Kidney epithelial cell (primary cell): Measurements from ENCODE around the gene AFM. TPM values are rescaled to one million over a fixed set of nuclear protein-coding genes. Genes with fewer than 3 reads are reported as not detected.

Experiments
- DNase-seq: peaks from one replicate; pipeline ENCODE4 v3.0.0-alpha.2; 2010; ENCODE audit warnings: low read depth
- H3K27me3 ChIP-seq: 2 replicates; pipeline ENCODE4 v1.6.0; 2011; ENCODE audit warnings: low read length; ENCODE audit not compliant: control insufficient read depth, insufficient read depth
- H3K36me3 ChIP-seq: 2 replicates; pipeline ENCODE4 v1.5.1; 2011; ENCODE audit warnings: low read length; ENCODE audit not compliant: control insufficient read depth, insufficient read depth
- H3K4me3 ChIP-seq: 2 replicates; pipeline ENCODE4 v1.5.1; 2011; ENCODE audit warnings: low read depth, mild to moderate bottlenecking, control low read depth, low read length
- CTCF ChIP-seq: IDR thresholded peaks from 2 replicates; pipeline ENCODE4 v1.5.1; 2011; ENCODE audit warnings: mild to moderate bottlenecking, moderate library complexity, low read length, control low read depth, inconsistent platforms; ENCODE audit not compliant: insufficient read depth, poor library complexity, severe bottlenecking
- total RNA-seq: library from RNA; depleted of rRNA; stranded (reverse); fragments of >200 nt; gene quantifications from 2 replicates; pipeline ENCODE4 v1.2.3, GENCODE V29; 2015

AFM gene
- total RNA-seq, 1 donor from 2014 or later, result not detected

GRCh38 chr4:73458184-73459047 lies 23.1 kb upstream of the AFM start:
- TF ChIP-seq CTCF, result no peak
- DNase-seq, result no peak

GRCh38 chr4:73459048-73459421 lies 22.5 kb upstream of the AFM start:
- Histone ChIP-seq H3K4me3 (no peak overlapping the region), H3K36me3 (no peaks in the 10 kb centered on the region), H3K27me3 (no peaks in the 10 kb centered on the region)
- TF ChIP-seq CTCF, result no peak
- DNase-seq, result no peak

More at GRCh38 chr4:73458184-73459047, 23.1 kb upstream of the AFM start:
- Histone ChIP-seq H3K4me3 (no peak overlapping the region), H3K27me3 (no peaks in the 10 kb centered on the region), H3K36me3 (no peaks in the 10 kb centered on the region)

- no peak for TF ChIP-seq CTCF
- no peaks in the 10 kb centered on the region for H3K27me3 ChIP-seq
- no peak for DNase-seq
- no peak overlapping the region for H3K4me3 ChIP-seq
- H3K36me3 ChIP-seq, result no peaks in the 10 kb centered on the region
These were observed 20.5 kb upstream of the AFM start for GRCh38 chr4:73460913-73461522.

GRCh38 chr4:73468170-73468569 lies 13.4 kb upstream of the AFM start:
- no peak for TF ChIP-seq CTCF
- Histone ChIP-seq H3K27me3 (no peaks in the 10 kb centered on the region), H3K36me3 (no peaks in the 10 kb centered on the region)

GRCh38 chr4:73470728-73471127 lies 10.8 kb upstream of the AFM start:
- no peaks in the 10 kb centered on the region for H3K36me3 ChIP-seq
- no peak overlapping the region for H3K4me3 ChIP-seq
- no peak for DNase-seq
- no peaks in the 10 kb centered on the region for H3K27me3 ChIP-seq
- no peak for TF ChIP-seq CTCF

More at GRCh38 chr4:73468170-73468569, 13.4 kb upstream of the AFM start:
- no peak overlapping the region for H3K4me3 ChIP-seq
- DNase-seq, result no peak
